Mesenchymal stem cell (in vitro differentiated cells and primary cell): ENCODE data around the gene B3GNT2.

Source experiments
- DNase-seq: peaks from one replicate; pipeline ENCODE4 v3.0.0-alpha.2; 2013
- H2AFZ ChIP-seq: one replicate; pipeline ENCODE4 v1.6.1; 2013; ENCODE audit warnings: low read depth, mild to moderate bottlenecking, control low read depth, inconsistent platforms, low read length, moderate library complexity
- H2AK5ac ChIP-seq: 2 replicates; pipeline ENCODE4 v1.6.1; 2013; ENCODE audit warnings: low read length, moderate library complexity, mild to moderate bottlenecking, inconsistent platforms; ENCODE audit not compliant: severe bottlenecking
- H2BK120ac ChIP-seq: one replicate; pipeline ENCODE4 v1.6.1; 2013; ENCODE audit warnings: low read depth, mild to moderate bottlenecking, inconsistent platforms, low read length, moderate library complexity
- H2BK12ac ChIP-seq, 2 experiments: one replicate each; pipeline ENCODE4 v1.6.1; 2013; ENCODE audit warnings: inconsistent platforms in 2 of 2, low read length in 2 of 2, mild to moderate bottlenecking in 2 of 2, moderate library complexity in 2 of 2, control low read depth in 1 of 2
- H2BK15ac ChIP-seq: one replicate; pipeline ENCODE4 v1.6.1; 2013; ENCODE audit warnings: mild to moderate bottlenecking, low read depth, inconsistent platforms; ENCODE audit not compliant: poor library complexity, severe bottlenecking
- H2BK5ac ChIP-seq: 2 replicates; pipeline ENCODE4 v1.6.1; 2013; ENCODE audit warnings: low read depth, mild to moderate bottlenecking, low read length, control low read depth, inconsistent platforms; ENCODE audit not compliant: poor library complexity, severe bottlenecking
- H3K14ac ChIP-seq, 2 experiments: one replicate each; pipeline ENCODE4 v1.6.1; 2013; ENCODE audit warnings: inconsistent platforms in 2 of 2, low read length in 2 of 2, control low read depth in 1 of 2, mild to moderate bottlenecking in 1 of 2, moderate library complexity in 1 of 2
- H3K18ac ChIP-seq, 2 experiments: one replicate each; pipeline ENCODE4 v1.6.1; 2013; ENCODE audit warnings: inconsistent platforms in 2 of 2, low read length in 2 of 2, control low read depth in 1 of 2, low read depth in 1 of 2, mild to moderate bottlenecking in 1 of 2
- H3K23ac ChIP-seq, 2 experiments: one replicate each; pipeline ENCODE4 v1.6.1; 2013; ENCODE audit warnings: inconsistent platforms in 2 of 2, low read length in 2 of 2, mild to moderate bottlenecking in 2 of 2, moderate library complexity in 2 of 2, control low read depth in 1 of 2
- H3K27ac ChIP-seq: 2 replicates; pipeline ENCODE4 v1.5.1; 2013; ENCODE audit warnings: mild to moderate bottlenecking, moderate library complexity, low read length, control low read depth, inconsistent platforms; ENCODE audit not compliant: poor library complexity, severe bottlenecking
- H3K27me3 ChIP-seq, 2 experiments: 2 replicates each; pipeline versions ENCODE4 v1.6.1 to v1.7.0; 2013; ENCODE audit warnings: low read length in 2 of 2, mild to moderate bottlenecking in 2 of 2, moderate library complexity in 2 of 2, control low read depth in 1 of 2, inconsistent platforms in 1 of 2; ENCODE audit not compliant: control insufficient read depth in 1 of 2, insufficient read depth in 1 of 2
- H3K36me3 ChIP-seq, 2 experiments: 2 replicates each; pipeline versions ENCODE4 v1.6.1 to v1.7.0; 2013; ENCODE audit warnings: low read length in 2 of 2, control low read depth in 1 of 2, inconsistent platforms in 1 of 2, low read depth in 1 of 2, mild to moderate bottlenecking in 1 of 2; ENCODE audit not compliant: insufficient read depth in 2 of 2, control insufficient read depth in 1 of 2
- H3K4ac ChIP-seq, 2 experiments: one replicate each; pipeline ENCODE4 v1.6.1; 2013; ENCODE audit warnings: inconsistent platforms in 2 of 2, low read length in 2 of 2, mild to moderate bottlenecking in 2 of 2, moderate library complexity in 2 of 2, control low read depth in 1 of 2, low read depth in 1 of 2
- H3K4me1 ChIP-seq: 2 replicates; pipeline ENCODE4 v1.6.1; 2013; ENCODE audit warnings: low read depth, low read length, control low read depth; ENCODE audit not compliant: control insufficient read depth, insufficient read depth
- H3K4me2 ChIP-seq: 2 replicates; pipeline ENCODE4 v1.6.1; 2013; ENCODE audit warnings: low read length, mild to moderate bottlenecking, inconsistent platforms; ENCODE audit not compliant: poor library complexity, severe bottlenecking
- H3K4me3 ChIP-seq, 2 experiments: 2 replicates each; pipeline versions ENCODE4 v1.5.1 to v1.7.0; 2013; ENCODE audit warnings: low read length in 2 of 2, mild to moderate bottlenecking in 2 of 2, control low read depth in 1 of 2, low read depth in 1 of 2; ENCODE audit not compliant: insufficient read depth in 1 of 2
- H3K79me1 ChIP-seq: replicated peaks from 2 replicates; pipeline ENCODE4 v1.6.1; 2013; ENCODE audit warnings: mild to moderate bottlenecking, control low read depth, low read length, inconsistent platforms; ENCODE audit not compliant: poor library complexity, severe bottlenecking
- H3K9ac ChIP-seq: 2 replicates; pipeline ENCODE4 v1.7.0; 2013; ENCODE audit warnings: mild to moderate bottlenecking, low read length, moderate library complexity
- H3K9me3 ChIP-seq: 2 replicates; pipeline ENCODE4 v1.7.0; 2013; ENCODE audit warnings: mild to moderate bottlenecking, low read length; ENCODE audit not compliant: control insufficient read depth
- H4K8ac ChIP-seq: one replicate; pipeline ENCODE4 v1.6.1; 2013; ENCODE audit warnings: inconsistent platforms, mild to moderate bottlenecking, low read length, moderate library complexity
- H4K91ac ChIP-seq: one replicate; pipeline ENCODE4 v1.6.1; 2013; ENCODE audit warnings: mild to moderate bottlenecking, low read length, inconsistent platforms
- WGBS: methylation state at CpG from one replicate; pipeline ENCODE4 v1.1.7; 2013; ENCODE audit warnings: mixed read lengths; 5-methylcytosine and 5-hydroxymethylcytosine counted together

The B3GNT2 gene

GRCh38 chr2:62150597-62151305, 45.2 kb upstream of the B3GNT2 start:
- no peak overlapping the region for H2BK120ac ChIP-seq
- H3K4ac ChIP-seq: no peak overlapping the region
- no peak overlapping the region for H3K27ac ChIP-seq
- H3K27me3 ChIP-seq: no peaks in the 10 kb centered on the region
- H3K4me3 ChIP-seq: no peak overlapping the region
- no peak overlapping the region for H2BK12ac ChIP-seq
- no peaks in the 10 kb centered on the region for H3K36me3 ChIP-seq
- WGBS: 92% methylated on average over 4 of the region's 6 CpGs
- no peak overlapping the region for H3K14ac ChIP-seq
- peaks cover 4% of the 10 kb centered on the region for H3K79me1 ChIP-seq
- H2AK5ac ChIP-seq: no peak overlapping the region
- no peak overlapping the region for H2AFZ ChIP-seq
- H4K91ac ChIP-seq: no peak overlapping the region
- peaks cover 3% of the 10 kb centered on the region for H3K4me1 ChIP-seq
- H3K4me2 ChIP-seq: no peak overlapping the region
- H2BK15ac ChIP-seq: no peak overlapping the region
- no peak overlapping the region for H3K23ac ChIP-seq
- H2BK5ac ChIP-seq: no peak overlapping the region
- no peaks in the 10 kb centered on the region for H3K9me3 ChIP-seq
- H4K8ac ChIP-seq: no peak overlapping the region
- no peak overlapping the region for H3K18ac ChIP-seq
- no peak for DNase-seq
- H3K9ac ChIP-seq: no peak overlapping the region

- Histone ChIP-seq H3K18ac (no peak overlapping the region), H2BK12ac (no peak overlapping the region), H3K79me1 (peaks cover 4% of the 10 kb centered on the region), H2BK5ac (no peak overlapping the region), H4K8ac (no peak overlapping the region), H2BK15ac (no peak overlapping the region), H3K9me3 (no peaks in the 10 kb centered on the region), H2AFZ (no peak overlapping the region), H3K4me2 (no peak overlapping the region), H3K4me3 (no peak overlapping the region), H2BK120ac (no peak overlapping the region), H3K4me1 (peaks cover 3% of the 10 kb centered on the region), H3K14ac (no peak overlapping the region), H3K27me3 (no peaks in the 10 kb centered on the region), H4K91ac (no peak overlapping the region), H3K27ac (no peak overlapping the region), H3K9ac (no peak overlapping the region), H3K23ac (no peak overlapping the region), H3K4ac (no peak overlapping the region), H3K36me3 (no peaks in the 10 kb centered on the region), H2AK5ac (no peak overlapping the region)
- 83% methylated on average over 2 of the region's 4 CpGs for WGBS
- no peak for DNase-seq
Measured at GRCh38 chr2:62151306-62151638, 44.6 kb upstream of the B3GNT2 start.

- 68% methylated on average over 3 of the region's 3 CpGs for WGBS
- Histone ChIP-seq H3K4me2 (no peak overlapping the region), H4K8ac (peak overlapping the region; percentile 7), H3K14ac (peak overlapping the region in 1 of 2 experiments; percentile 95), H2BK5ac (no peak overlapping the region), H2BK12ac (peak overlapping the region in 1 of 2 experiments; percentile 42), H3K9ac (no peak overlapping the region), H3K9me3 (no peaks in the 10 kb centered on the region), H3K27ac (no peak overlapping the region), H3K79me1 (peaks cover 4% of the 10 kb centered on the region), H3K4ac (peak overlapping the region in 1 of 2 experiments; percentile 21), H2AFZ (no peak overlapping the region), H4K91ac (no peak overlapping the region), H2BK15ac (no peak overlapping the region), H3K36me3 (no peaks in the 10 kb centered on the region), H3K4me3 (no peak overlapping the region), H3K27me3 (no peaks in the 10 kb centered on the region), H3K18ac (no peak overlapping the region), H3K4me1 (peaks cover 3% of the 10 kb centered on the region), H2AK5ac (no peak overlapping the region), H3K23ac (no peak overlapping the region), H2BK120ac (no peak overlapping the region)
- DNase-seq: no peak
Measured at GRCh38 chr2:62152000-62152399, 43.9 kb upstream of the B3GNT2 start.

- Histone ChIP-seq H2AFZ (no peak overlapping the region), H3K27me3 (no peaks in the 10 kb centered on the region), H2BK12ac (no peak overlapping the region), H3K36me3 (no peaks in the 10 kb centered on the region), H3K4me2 (no peak overlapping the region), H3K79me1 (no peaks in the 10 kb centered on the region), H3K23ac (no peak overlapping the region), H2BK120ac (no peak overlapping the region), H3K4me3 (no peak overlapping the region), H4K8ac (no peak overlapping the region), H4K91ac (no peak overlapping the region), H2BK15ac (no peak overlapping the region), H3K18ac (no peak overlapping the region), H3K9me3 (no peaks in the 10 kb centered on the region), H3K27ac (no peak overlapping the region), H3K4ac (no peak overlapping the region), H2BK5ac (no peak overlapping the region), H3K9ac (no peak overlapping the region), H3K14ac (no peak overlapping the region), H3K4me1 (peaks cover 2% of the 10 kb centered on the region), H2AK5ac (no peak overlapping the region)
- WGBS: 84% methylated on average over 6 of the region's 6 CpGs
- DNase-seq: no peak
Measured at GRCh38 chr2:62156861-62157496, 38.9 kb upstream of the B3GNT2 start.
